SK-N-SH treated with all-trans-retinoic acid at 6 μM for 48 hours (cell line): ENCODE results near the gene REPS1.

Experiments
- ATAC-seq: fragments of 200-7000 bp; cut with Tn5 transposase; 3 replicates; pipeline ENCODE4 v1.9.1; 2020; ENCODE audit warnings: mild to moderate bottlenecking, moderate library complexity
- ARNTL ChIP-seq: fragments of 450-650 bp; formaldehyde crosslinking; IDR thresholded peaks from 2 replicates; pipeline ENCODE4 v1.5.0; 2020; ENCODE audit warnings: low read depth, mild to moderate bottlenecking, moderate library complexity, borderline replicate concordance
- CREB5 ChIP-seq: fragments of 250-450 bp; sonication (Bioruptor Pico); IDR thresholded peaks from 2 replicates; pipeline ENCODE4 v1.5.1; 2020; ENCODE audit warnings: low read depth, mild to moderate bottlenecking, moderate library complexity
- CSDC2 ChIP-seq: fragments of 250-450 bp; sonication (Bioruptor Pico); IDR thresholded peaks from 2 replicates; pipeline ENCODE4 v1.5.0; 2020; ENCODE audit warnings: mild to moderate bottlenecking, moderate library complexity
- CSRNP3 ChIP-seq: fragments of 250-450 bp; sonication (Bioruptor Pico); IDR thresholded peaks from 2 replicates; pipeline ENCODE4 v1.5.1; 2021; ENCODE audit warnings: mild to moderate bottlenecking, moderate library complexity
- ESRRG ChIP-seq: fragments of 250-450 bp; sonication (Bioruptor Pico); IDR thresholded peaks from 2 replicates; pipeline ENCODE4 v1.6.1; 2021; ENCODE audit warnings: mild to moderate bottlenecking
- GLIS3 ChIP-seq: fragments of 250-450 bp; sonication (Bioruptor Pico); IDR thresholded peaks from 2 replicates; pipeline ENCODE4 v1.5.0; 2020; ENCODE audit warnings: mild to moderate bottlenecking, moderate library complexity
- ISL1 ChIP-seq: fragments of 250-450 bp; sonication (Bioruptor Pico); IDR thresholded peaks from 2 replicates; pipeline ENCODE4 v2.1.2; 2022; ENCODE audit warnings: mild to moderate bottlenecking, moderate library complexity
- OSR1 ChIP-seq: fragments of 250-450 bp; sonication (Bioruptor Pico); IDR thresholded peaks from 2 replicates; pipeline ENCODE4 v1.8.0; 2022; ENCODE audit warnings: moderate library complexity, mild to moderate bottlenecking, inconsistent platforms
- PATZ1 ChIP-seq: fragments of 250-450 bp; sonication (Bioruptor Pico); IDR thresholded peaks from 2 replicates; pipeline ENCODE4 v1.8.0; 2020; ENCODE audit warnings: mild to moderate bottlenecking, moderate library complexity, borderline replicate concordance
- POU6F1 ChIP-seq: fragments of 250-450 bp; sonication (Bioruptor Pico); IDR thresholded peaks from 2 replicates; pipeline ENCODE4 v1.8.0; 2021; ENCODE audit warnings: low read depth, mild to moderate bottlenecking, moderate library complexity, borderline replicate concordance
- PPARA ChIP-seq: fragments of 250-450 bp; sonication (Bioruptor Pico); IDR thresholded peaks from 2 replicates; pipeline ENCODE4 v1.5.0; 2020; ENCODE audit warnings: mild to moderate bottlenecking, borderline replicate concordance
- RARB ChIP-seq: fragments of 250-450 bp; sonication (Bioruptor Pico); IDR thresholded peaks from 2 replicates; pipeline ENCODE4 v1.8.0; 2021; ENCODE audit warnings: mild to moderate bottlenecking, moderate library complexity
- SNAI2 ChIP-seq: fragments of 250-450 bp; sonication (Bioruptor Pico); IDR thresholded peaks from 2 replicates; pipeline ENCODE4 v1.5.0; 2020; ENCODE audit warnings: mild to moderate bottlenecking, moderate library complexity
- TCF4 ChIP-seq: fragments of 250-450 bp; sonication (Bioruptor Pico); IDR thresholded peaks from 2 replicates; pipeline ENCODE4 v1.8.0; 2021; ENCODE audit warnings: mild to moderate bottlenecking, moderate library complexity, borderline replicate concordance
- TOX ChIP-seq: fragments of 250-450 bp; sonication (Bioruptor Pico); IDR thresholded peaks from 2 replicates; pipeline ENCODE4 v1.8.0; 2021; ENCODE audit warnings: mild to moderate bottlenecking, moderate library complexity, borderline replicate concordance
- ZC3H10 ChIP-seq: fragments of 250-450 bp; sonication (Bioruptor Pico); IDR thresholded peaks from 2 replicates; pipeline ENCODE4 v1.5.1; 2021; ENCODE audit warnings: mild to moderate bottlenecking, moderate library complexity
- ZFP3 ChIP-seq: fragments of 250-450 bp; sonication (Bioruptor Pico); IDR thresholded peaks from 2 replicates; pipeline ENCODE4 v1.5.0; 2020; ENCODE audit warnings: mild to moderate bottlenecking, moderate library complexity
- ZFP30 ChIP-seq: fragments of 450-650 bp; formaldehyde crosslinking; IDR thresholded peaks from 2 replicates; pipeline ENCODE4 v1.5.0; 2022; ENCODE audit warnings: mild to moderate bottlenecking, moderate library complexity
- ZNF70 ChIP-seq: fragments of 450-650 bp; formaldehyde crosslinking; IDR thresholded peaks from 2 replicates; pipeline ENCODE4 v1.5.0; 2020; ENCODE audit warnings: mild to moderate bottlenecking, moderate library complexity
- ZNF8 ChIP-seq: fragments of 450-650 bp; formaldehyde crosslinking; IDR thresholded peaks from 2 replicates; pipeline ENCODE4 v1.5.0; 2020; ENCODE audit warnings: mild to moderate bottlenecking, moderate library complexity

The REPS1 gene

GRCh38 chr6:138965291-138965874 lies 22.7 kb downstream of the REPS1 start:
- ATAC-seq: no peak
- no peak for TF ChIP-seq CSRNP3 (CRISPR knock-in tag)
- TF ChIP-seq ARNTL (CRISPR knock-in tag): no peak
- no peak for TF ChIP-seq ZC3H10 (CRISPR knock-in tag)
- no peak for TF ChIP-seq OSR1 (CRISPR knock-in tag)
- TF ChIP-seq ZFP3: no peak
- TF ChIP-seq ZNF8 (CRISPR knock-in tag): no peak
- TF ChIP-seq RARB (CRISPR knock-in tag): no peak
- TF ChIP-seq SNAI2 (CRISPR knock-in tag): no peak
- TF ChIP-seq ISL1 (CRISPR knock-in tag): no peak
- no peak for TF ChIP-seq CREB5 (CRISPR knock-in tag)
- no peak for TF ChIP-seq ZFP30 (CRISPR knock-in tag)
- TF ChIP-seq PATZ1 (CRISPR knock-in tag): no peak
- TF ChIP-seq TOX: no peak
- TF ChIP-seq POU6F1: no peak
- TF ChIP-seq ZNF70 (CRISPR knock-in tag): no peak
- no peak for TF ChIP-seq GLIS3 (CRISPR knock-in tag)
- TF ChIP-seq CSDC2: no peak
- TF ChIP-seq, all 23 proteins: peak for 0

- TF ChIP-seq CSDC2 (no peak), ZFP30 (CRISPR knock-in tag) (no peak), POU6F1 (no peak), TCF4 (CRISPR knock-in tag) (no peak), ARNTL (CRISPR knock-in tag) (no peak), ZC3H10 (CRISPR knock-in tag) (no peak), OSR1 (CRISPR knock-in tag) (no peak), PATZ1 (CRISPR knock-in tag) (no peak), GLIS3 (CRISPR knock-in tag) (no peak), ZNF8 (CRISPR knock-in tag) (no peak)
- no peak for ATAC-seq
These were observed 24.0 kb downstream of the REPS1 start for GRCh38 chr6:138964012-138964411.

GRCh38 chr6:138963531-138963930 lies 24.5 kb downstream of the REPS1 start:
- TF ChIP-seq POU6F1 (no peak), CSRNP3 (CRISPR knock-in tag) (no peak), ESRRG (no peak), CSDC2 (no peak), PPARA (no peak), TCF4 (CRISPR knock-in tag) (no peak), SNAI2 (CRISPR knock-in tag) (no peak), OSR1 (CRISPR knock-in tag) (no peak), ARNTL (CRISPR knock-in tag) (no peak), GLIS3 (CRISPR knock-in tag) (no peak), TOX (no peak), ZNF8 (CRISPR knock-in tag) (no peak)
- ATAC-seq: no peak
